Measurements from ENCODE around the gene ZBTB5. TPM values are rescaled to one million over a fixed set of nuclear protein-coding genes. Genes with fewer than 3 reads are reported as not detected.
"Not testable (repeated sequence)": the region's sequence is repeated elsewhere in the genome, so short reads cannot be mapped to it uniquely, and the experiment has no call there.

The ZBTB5 gene
- total RNA-seq, 2 experiments from 2014 or later, result 10.2 TPM

- H3K4me1 Mint-ChIP-seq (ENCODE audit: low read depth), result peaks cover 39% of the 10 kb centered on the region
- H3K27me3 Mint-ChIP-seq (ENCODE audit: low read depth), result peaks cover 6% of the 10 kb centered on the region
- peak; percentile 97 for DNase-seq
- H3K9me3 Mint-ChIP-seq, result no peaks in the 10 kb centered on the region
- H3K36me3 Mint-ChIP-seq (ENCODE audit: low read depth), result peaks cover 25% of the 10 kb centered on the region
- peak within 1 kb of the TSS; percentile 99 for H3K4me3 Mint-ChIP-seq
- H3K27ac Mint-ChIP-seq, result peak within 1 kb of the TSS; percentile 85
- CTCF ChIA-PET, result interaction anchor here (0.8 to 1.3 kb wide), 4 partner anchors 10 to 70 kb away, joined by 3 to 4 read pairs (median 4); no protein-coding TSS in a partner anchor
- intact Hi-C loops (cut with micrococcal nuclease), result loop anchor here (1.0 to 5.0 kb wide), 8 partner anchors 20 to 419 kb away; partner anchors contain the start of genes EXOSC3, FBXO10, GRHPR and SLC25A51
These were observed 20.4 kb upstream of the ZBTB5 start, which contains the start of gene POLR1E for GRCh38 chr9:37485389-37486255. TSS of gene POLR1E (plus strand) at chr9:37485948. CDS start at chr9:37486048, 100 bp downstream.

- no peak overlapping the region for H3K4me3 Mint-ChIP-seq
- H3K27ac Mint-ChIP-seq, result no peak overlapping the region
- CTCF ChIA-PET, result interaction anchor here (1.1 kb wide), 1 partner anchor 954 kb away, joined by 5 read pairs; no protein-coding TSS in a partner anchor
- no peak for DNase-seq
- no peaks in the 10 kb centered on the region for H3K36me3 Mint-ChIP-seq (ENCODE audit: low read depth)
- intact Hi-C loops (cut with micrococcal nuclease), result loop anchor here (5.0 kb wide), 1 partner anchor 587 kb away; the partner anchor contains the start of gene SHB
- no peaks in the 10 kb centered on the region for H3K9me3 Mint-ChIP-seq
- H3K4me1 Mint-ChIP-seq (ENCODE audit: low read depth), result peaks cover 9% of the 10 kb centered on the region
- H3K27me3 Mint-ChIP-seq (ENCODE audit: low read depth), result peaks cover 17% of the 10 kb centered on the region
These were observed 15.5 kb upstream of the ZBTB5 start for GRCh38 chr9:37480759-37481158.

GRCh38 chr9:37477987-37478619 is 12.9 kb upstream of the ZBTB5 start:
- CTCF ChIA-PET, result not testable (repeated sequence)

GRCh38 chr9:37477443-37477842 is 12.2 kb upstream of the ZBTB5 start:
- H3K27ac Mint-ChIP-seq; CTCF ChIA-PET; H3K4me1 Mint-ChIP-seq (ENCODE audit: low read depth); DNase-seq; H3K4me3 Mint-ChIP-seq; intact Hi-C loops (cut with micrococcal nuclease); H3K36me3 Mint-ChIP-seq (ENCODE audit: low read depth): not testable (repeated sequence)
- Mint-ChIP-seq H3K9me3 (peaks cover 11% of the 10 kb centered on the region), H3K27me3 (ENCODE audit: low read depth) (peaks cover 17% of the 10 kb centered on the region)

More at GRCh38 chr9:37477987-37478619, 12.9 kb upstream of the ZBTB5 start:
- H3K36me3 Mint-ChIP-seq (ENCODE audit: low read depth); H3K4me1 Mint-ChIP-seq (ENCODE audit: low read depth); intact Hi-C loops (cut with micrococcal nuclease); H3K27ac Mint-ChIP-seq; H3K4me3 Mint-ChIP-seq; DNase-seq: not testable (repeated sequence)
- Mint-ChIP-seq H3K27me3 (ENCODE audit: low read depth) (peaks cover 17% of the 10 kb centered on the region), H3K9me3 (peaks cover 11% of the 10 kb centered on the region)

- H3K27me3 Mint-ChIP-seq (ENCODE audit: low read depth), result peaks cover 16% of the 10 kb centered on the region
- CTCF ChIA-PET, result no interaction called here
- H3K36me3 Mint-ChIP-seq (ENCODE audit: low read depth), result peaks cover 2% of the 10 kb centered on the region
- peaks cover 11% of the 10 kb centered on the region for H3K9me3 Mint-ChIP-seq
- intact Hi-C loops (cut with micrococcal nuclease), result no loop called here
- H3K27ac Mint-ChIP-seq, result no peak overlapping the region
- DNase-seq, result no peak
- H3K4me1 Mint-ChIP-seq (ENCODE audit: low read depth), result peaks cover 6% of the 10 kb centered on the region
- no peak overlapping the region for H3K4me3 Mint-ChIP-seq
These were observed 11.7 kb upstream of the ZBTB5 start for GRCh38 chr9:37476930-37477329.

- no peak overlapping the region for H3K27ac Mint-ChIP-seq
- H3K36me3 Mint-ChIP-seq (ENCODE audit: low read depth), result peaks cover 2% of the 10 kb centered on the region
- H3K9me3 Mint-ChIP-seq, result peaks cover 11% of the 10 kb centered on the region
- CTCF ChIA-PET, result no interaction called here
- peaks cover 8% of the 10 kb centered on the region for H3K27me3 Mint-ChIP-seq (ENCODE audit: low read depth)
- H3K4me3 Mint-ChIP-seq, result no peak overlapping the region
- peaks cover 10% of the 10 kb centered on the region for H3K4me1 Mint-ChIP-seq (ENCODE audit: low read depth)
- intact Hi-C loops (cut with micrococcal nuclease), result no loop called here
- DNase-seq, result no peak
These were observed 9.2 kb upstream of the ZBTB5 start for GRCh38 chr9:37474438-37474837.

GRCh38 chr9:37473982-37474381 is 8.7 kb upstream of the ZBTB5 start:
- H3K36me3 Mint-ChIP-seq (ENCODE audit: low read depth); CTCF ChIA-PET; H3K4me3 Mint-ChIP-seq; DNase-seq; H3K27ac Mint-ChIP-seq; H3K27me3 Mint-ChIP-seq (ENCODE audit: low read depth); intact Hi-C loops (cut with micrococcal nuclease): not testable (repeated sequence)
- peaks cover 11% of the 10 kb centered on the region for H3K9me3 Mint-ChIP-seq
- peaks cover 10% of the 10 kb centered on the region for H3K4me1 Mint-ChIP-seq (ENCODE audit: low read depth)

GRCh38 chr9:37471942-37472684 is 6.9 kb upstream of the ZBTB5 start:
- H3K36me3 Mint-ChIP-seq (ENCODE audit: low read depth), result peaks cover 2% of the 10 kb centered on the region
- no peaks in the 10 kb centered on the region for H3K27me3 Mint-ChIP-seq (ENCODE audit: low read depth)
- CTCF ChIA-PET, result interaction anchor here (0.7 kb wide), 1 partner anchor 1257 kb away, joined by 8 read pairs; no protein-coding TSS in a partner anchor
- peaks cover 11% of the 10 kb centered on the region for H3K9me3 Mint-ChIP-seq
- no peak for DNase-seq
- peak overlapping the region; percentile 66 for H3K4me3 Mint-ChIP-seq
- H3K27ac Mint-ChIP-seq, result peak overlapping the region; percentile 63
- H3K4me1 Mint-ChIP-seq (ENCODE audit: low read depth), result peaks cover 10% of the 10 kb centered on the region
- intact Hi-C loops (cut with micrococcal nuclease), result no loop called here

- CTCF ChIA-PET, result no interaction called here
- Mint-ChIP-seq H3K27me3 (ENCODE audit: low read depth) (no peaks in the 10 kb centered on the region), H3K9me3 (peaks cover 2% of the 10 kb centered on the region), H3K4me1 (ENCODE audit: low read depth) (peaks cover 20% of the 10 kb centered on the region), H3K36me3 (ENCODE audit: low read depth) (peaks cover 4% of the 10 kb centered on the region), H3K4me3 (no peak overlapping the region), H3K27ac (no peak overlapping the region)
- DNase-seq, result no peak
- intact Hi-C loops (cut with micrococcal nuclease), result loop anchor here (5.0 kb wide), 3 partner anchors 281 to 441 kb away; partner anchors contain the start of gene SLC25A51
These were observed 3.4 kb upstream of the ZBTB5 start for GRCh38 chr9:37468620-37469019.

- H3K27me3 Mint-ChIP-seq (ENCODE audit: low read depth); H3K4me3 Mint-ChIP-seq; CTCF ChIA-PET; DNase-seq; H3K36me3 Mint-ChIP-seq (ENCODE audit: low read depth); H3K9me3 Mint-ChIP-seq; H3K27ac Mint-ChIP-seq: not testable (repeated sequence)
- peaks cover 29% of the 10 kb centered on the region for H3K4me1 Mint-ChIP-seq (ENCODE audit: low read depth)
- intact Hi-C loops (cut with micrococcal nuclease), result loop anchor here (5.0 kb wide), 3 partner anchors 280 to 440 kb away; partner anchors contain the start of gene SLC25A51
These were observed 2.3 kb upstream of the ZBTB5 start for GRCh38 chr9:37467530-37467929.

- Mint-ChIP-seq H3K27ac (peak overlapping the region; percentile 86), H3K36me3 (ENCODE audit: low read depth) (peaks cover 8% of the 10 kb centered on the region), H3K9me3 (no peaks in the 10 kb centered on the region), H3K27me3 (ENCODE audit: low read depth) (no peaks in the 10 kb centered on the region), H3K4me1 (ENCODE audit: low read depth) (peaks cover 25% of the 10 kb centered on the region), H3K4me3 (peak overlapping the region; percentile 93)
- intact Hi-C loops (cut with micrococcal nuclease), result loop anchor here (5.0 kb wide), 3 partner anchors 279 to 439 kb away; partner anchors contain the start of gene SLC25A51
- peak; percentile 48 for DNase-seq
- CTCF ChIA-PET, result interaction anchor here (0.5 kb wide), 1 partner anchor 1818 kb away, joined by 3 read pairs; no protein-coding TSS in a partner anchor
These were observed 923 bp upstream of the ZBTB5 start for GRCh38 chr9:37466037-37466709.
